Osteoblast (primary cell): ENCODE measurements around the gene PPP1R13B. TPM values are rescaled to one million over a fixed set of nuclear protein-coding genes. Genes with fewer than 3 reads are reported as not detected.
A peak's percentile ranks its signal among the peaks of the same experiment; 100 is the strongest.

Source experiments
- DNase-seq: peaks from one replicate; pipeline ENCODE4 v3.0.0; 2011; ENCODE audit warnings: low spot score, mixed read lengths; ENCODE audit not compliant: insufficient read length; ENCODE audit errors: missing footprints
- H2AFZ ChIP-seq: 2 replicates; pipeline ENCODE4 v1.6.0; 2011; ENCODE audit warnings: mild to moderate bottlenecking, low read length
- H3K27ac ChIP-seq: 2 replicates; pipeline ENCODE4 v1.5.1; 2011; ENCODE audit warnings: mild to moderate bottlenecking, low read depth, low read length, moderate library complexity
- H3K27me3 ChIP-seq: 2 replicates; pipeline ENCODE4 v1.6.0; 2012; ENCODE audit warnings: mild to moderate bottlenecking, control low read depth, inconsistent platforms, low read length, moderate library complexity; ENCODE audit not compliant: insufficient read depth
- H3K36me3 ChIP-seq: 2 replicates; pipeline ENCODE4 v1.5.1; 2011; ENCODE audit warnings: mild to moderate bottlenecking, low read length, control low read depth, moderate library complexity; ENCODE audit not compliant: insufficient read depth
- H3K4me1 ChIP-seq: 2 replicates; pipeline ENCODE4 v1.5.1; 2011; ENCODE audit warnings: mild to moderate bottlenecking, low read length, control low read depth, moderate library complexity; ENCODE audit not compliant: insufficient read depth
- H3K4me2 ChIP-seq: 2 replicates; pipeline ENCODE4 v1.6.0; 2011; ENCODE audit warnings: mild to moderate bottlenecking, low read length; ENCODE audit not compliant: insufficient read depth
- H3K4me3 ChIP-seq: fragments of 200-600 bp; sonication (generic); 3 replicates; pipeline ENCODE4 v1.5.1; 2012; ENCODE audit warnings: mild to moderate bottlenecking, low read length, inconsistent platforms; ENCODE audit not compliant: insufficient read depth
- H3K79me2 ChIP-seq: 2 replicates; pipeline ENCODE4 v1.6.0; 2012; ENCODE audit warnings: mild to moderate bottlenecking, low read length, control low read depth, inconsistent platforms; ENCODE audit not compliant: insufficient read depth
- H3K9me3 ChIP-seq: 2 replicates; pipeline ENCODE4 v1.5.1; 2011; ENCODE audit warnings: low read depth, low read length, control low read depth
- H4K20me1 ChIP-seq: 2 replicates; pipeline ENCODE4 v1.6.0; 2012; ENCODE audit warnings: mild to moderate bottlenecking, low read length, control low read depth; ENCODE audit not compliant: insufficient read depth
- total RNA-seq: library from RNA; depleted of rRNA; stranded (reverse); fragments of >200 nt; gene quantifications from 2 replicates; pipeline ENCODE4 v1.2.3, GENCODE V29; 2012
- TF ChIP-seq, protein P1 (sequence below): IDR thresholded peaks from 2 replicates; pipeline ENCODE4 v1.5.1; 2011; ENCODE audit warnings: mild to moderate bottlenecking, low read depth, low read length, moderate library complexity; ENCODE audit errors: extremely low read depth

The PPP1R13B gene
- total RNA-seq, 1 donor, result 3.3 TPM

- Histone ChIP-seq H3K27ac (no peak overlapping the region), H2AFZ (no peak overlapping the region), H3K79me2 (peaks cover 5% of the 10 kb centered on the region), H3K4me3 (no peak overlapping the region), H3K4me1 (no peaks in the 10 kb centered on the region), H3K27me3 (no peaks in the 10 kb centered on the region), H3K4me2 (no peak overlapping the region), H3K36me3 (no peaks in the 10 kb centered on the region), H4K20me1 (no peaks in the 10 kb centered on the region), H3K9me3 (no peaks in the 10 kb centered on the region)
- TF ChIP-seq, protein P1, sequence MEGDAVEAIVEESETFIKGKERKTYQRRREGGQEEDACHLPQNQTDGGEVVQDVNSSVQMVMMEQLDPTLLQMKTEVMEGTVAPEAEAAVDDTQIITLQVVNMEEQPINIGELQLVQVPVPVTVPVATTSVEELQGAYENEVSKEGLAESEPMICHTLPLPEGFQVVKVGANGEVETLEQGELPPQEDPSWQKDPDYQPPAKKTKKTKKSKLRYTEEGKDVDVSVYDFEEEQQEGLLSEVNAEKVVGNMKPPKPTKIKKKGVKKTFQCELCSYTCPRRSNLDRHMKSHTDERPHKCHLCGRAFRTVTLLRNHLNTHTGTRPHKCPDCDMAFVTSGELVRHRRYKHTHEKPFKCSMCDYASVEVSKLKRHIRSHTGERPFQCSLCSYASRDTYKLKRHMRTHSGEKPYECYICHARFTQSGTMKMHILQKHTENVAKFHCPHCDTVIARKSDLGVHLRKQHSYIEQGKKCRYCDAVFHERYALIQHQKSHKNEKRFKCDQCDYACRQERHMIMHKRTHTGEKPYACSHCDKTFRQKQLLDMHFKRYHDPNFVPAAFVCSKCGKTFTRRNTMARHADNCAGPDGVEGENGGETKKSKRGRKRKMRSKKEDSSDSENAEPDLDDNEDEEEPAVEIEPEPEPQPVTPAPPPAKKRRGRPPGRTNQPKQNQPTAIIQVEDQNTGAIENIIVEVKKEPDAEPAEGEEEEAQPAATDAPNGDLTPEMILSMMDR, result no peak
- no peak for DNase-seq
These were observed 7.8 kb downstream of the PPP1R13B start for GRCh38 chr14:103839579-103839978.

DNA sequence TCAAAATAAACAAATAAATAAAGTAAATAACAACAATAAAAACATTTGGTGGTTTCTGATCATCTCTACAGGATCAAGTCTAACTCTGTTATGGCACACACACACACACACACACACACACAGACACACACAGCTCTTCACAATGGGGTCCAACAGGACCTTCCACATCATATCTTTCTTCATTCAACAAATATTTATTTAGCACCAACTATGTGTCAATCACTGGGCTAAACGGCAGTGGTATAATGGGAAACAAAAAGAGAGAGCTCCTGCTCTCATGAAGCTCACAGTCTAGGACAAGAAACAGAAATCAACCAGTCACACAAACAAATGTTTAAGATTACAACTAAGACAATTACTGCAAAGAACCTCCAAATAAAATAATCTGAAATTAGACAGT is 9.3 kb downstream of the PPP1R13B start:
- no peaks in the 10 kb centered on the region for H3K27me3 ChIP-seq
- H3K9me3 ChIP-seq, result no peaks in the 10 kb centered on the region
- no peak overlapping the region for H2AFZ ChIP-seq
- no peak overlapping the region for H3K4me3 ChIP-seq
- H3K27ac ChIP-seq, result no peak overlapping the region
- H3K4me1 ChIP-seq, result no peaks in the 10 kb centered on the region
- no peaks in the 10 kb centered on the region for H3K36me3 ChIP-seq
- peaks cover 3% of the 10 kb centered on the region for H4K20me1 ChIP-seq
- TF ChIP-seq, protein P1, result no peak
- DNase-seq, result no peak
- H3K79me2 ChIP-seq, result peaks cover 5% of the 10 kb centered on the region
- H3K4me2 ChIP-seq, result no peak overlapping the region

GRCh38 chr14:103836976-103837725 is 10.2 kb downstream of the PPP1R13B start:
- no peaks in the 10 kb centered on the region for H3K4me1 ChIP-seq
- TF ChIP-seq, protein P1, result no peak
- no peak overlapping the region for H3K4me2 ChIP-seq
- no peak overlapping the region for H3K4me3 ChIP-seq
- H4K20me1 ChIP-seq, result peaks cover 3% of the 10 kb centered on the region
- no peaks in the 10 kb centered on the region for H3K9me3 ChIP-seq
- H3K79me2 ChIP-seq, result peaks cover 5% of the 10 kb centered on the region
- H3K27me3 ChIP-seq, result no peaks in the 10 kb centered on the region
- H3K36me3 ChIP-seq, result no peaks in the 10 kb centered on the region
- H2AFZ ChIP-seq, result no peak overlapping the region
- no peak overlapping the region for H3K27ac ChIP-seq
- DNase-seq, result peak; percentile 62

GRCh38 chr14:103834956-103835355 is 12.4 kb downstream of the PPP1R13B start:
- TF ChIP-seq, protein P1, result no peak

More at GRCh38 chr14:103834956-103835355, 12.4 kb downstream of the PPP1R13B start:
- Histone ChIP-seq H3K27ac (no peak overlapping the region), H3K4me2 (no peak overlapping the region), H3K4me3 (no peak overlapping the region), H3K9me3 (no peaks in the 10 kb centered on the region), H2AFZ (no peak overlapping the region), H3K79me2 (peaks cover 5% of the 10 kb centered on the region), H3K36me3 (no peaks in the 10 kb centered on the region), H3K4me1 (no peaks in the 10 kb centered on the region), H4K20me1 (peaks cover 3% of the 10 kb centered on the region), H3K27me3 (no peaks in the 10 kb centered on the region)
- peak; percentile 30 for DNase-seq
